ENCODE results near the gene LIME1. TPM values are rescaled to one million over a fixed set of nuclear protein-coding genes. Genes with fewer than 3 reads are reported as not detected.

LIME1 gene
- total and polyA plus RNA-seq, 4 donors: 21.2 to 69.0 (median 51.6) TPM

GRCh38 chr20:63708301-63709148 lies 27.9 kb upstream of the LIME1 start:
- no peak for TF ChIP-seq ZBTB33 (IDR thresholded peaks at IDR 0.05)
- no peak for TF ChIP-seq GABPA (IDR thresholded peaks at IDR 0.05 in 1 of 2, conservative IDR thresholded peaks at IDR 0.05 in 1 of 2)
- no peak for TF ChIP-seq TAF1 (conservative IDR thresholded peaks at IDR 0.05)
- no peak for TF ChIP-seq REST (IDR thresholded peaks at IDR 0.05)
- TF ChIP-seq EGR1 (IDR thresholded peaks at IDR 0.05; ENCODE audit: low read depth in 2 of 2): no peak
- WGBS: 21% methylated on average over 67 of the region's 67 CpGs
- no peak for DNase-seq (ENCODE audit: low spot score)
- Histone ChIP-seq H3K27me3 (ENCODE audit: control insufficient read depth in 4 of 4, insufficient read depth in 4 of 4, low read length in 3 of 4) (no peaks in the 10 kb centered on the region), H3K27ac (ENCODE audit: low read depth in 1 of 2, low read length in 2 of 2) (peak overlapping the region in 1 of 2 donors; percentile 25), H3K9me3 (ENCODE audit: control insufficient read depth in 4 of 4, low read length in 3 of 4) (no peaks in the 10 kb centered on the region), H3K4me1 (ENCODE audit: control insufficient read depth in 4 of 4, insufficient read depth in 4 of 4, low read length in 3 of 4) (peaks cover 5 to 27% (median 25%) of the 10 kb centered on the region in 4 donors), H3K4me3 (ENCODE audit: low read depth in 1 of 3, low read length in 3 of 3) (peak overlapping the region; percentile 76 to 96 (median 92)), H3K36me3 (ENCODE audit: control insufficient read depth in 4 of 4, insufficient read depth in 3 of 4, low read depth in 1 of 4, low read length in 3 of 4) (peaks cover 7 to 35% (median 14%) of the 10 kb centered on the region in 4 donors), H3K9ac (ENCODE audit: low read depth in 1 of 2, low read length in 2 of 2) (no peak overlapping the region)

DNA sequence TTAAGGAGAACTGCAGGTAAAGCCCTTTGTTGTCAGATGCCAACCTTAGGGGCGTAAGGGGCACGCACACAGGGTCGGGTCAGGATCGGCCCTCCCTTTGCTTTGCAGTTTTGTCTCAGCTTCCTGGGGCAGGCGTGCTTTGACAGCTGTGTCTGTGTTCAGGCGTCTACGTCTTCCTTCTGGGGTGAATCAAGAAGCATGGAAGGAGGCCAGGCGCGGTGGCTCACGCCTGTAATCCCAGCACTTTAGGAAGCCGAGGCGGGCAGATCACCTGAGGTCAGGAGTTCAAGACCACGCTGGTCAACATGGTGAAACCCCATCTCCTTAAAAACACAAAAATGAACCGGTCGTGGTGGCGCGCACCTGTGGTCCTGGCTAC lies 27.3 kb upstream of the LIME1 start:
- H3K27me3 ChIP-seq (ENCODE audit: control insufficient read depth in 4 of 4, insufficient read depth in 4 of 4, low read length in 3 of 4): no peaks in the 10 kb centered on the region
- H3K9me3 ChIP-seq (ENCODE audit: control insufficient read depth in 4 of 4, low read length in 3 of 4): no peaks in the 10 kb centered on the region
- H3K4me3 ChIP-seq (ENCODE audit: low read depth in 1 of 3, low read length in 3 of 3): peak overlapping the region in 1 of 3 donors; percentile 76
- 93% methylated on average over 17 of the region's 17 CpGs for WGBS
- no peak for TF ChIP-seq RAD21 (IDR thresholded peaks at IDR 0.05)
- no peak for TF ChIP-seq FOXA2 (IDR thresholded peaks at IDR 0.05)
- no peak for TF ChIP-seq NR2F2 (IDR thresholded peaks at IDR 0.05)
- TF ChIP-seq RXRA (IDR thresholded peaks at IDR 0.05): no peak
- no peak for TF ChIP-seq EGR1 (IDR thresholded peaks at IDR 0.05; ENCODE audit: low read depth in 2 of 2)
- no peak for TF ChIP-seq GABPA (IDR thresholded peaks at IDR 0.05 in 1 of 2, conservative IDR thresholded peaks at IDR 0.05 in 1 of 2)
- TF ChIP-seq FOXA1 (IDR thresholded peaks at IDR 0.05): no peak
- no peak for TF ChIP-seq REST (IDR thresholded peaks at IDR 0.05)
- TF ChIP-seq, protein P1, sequence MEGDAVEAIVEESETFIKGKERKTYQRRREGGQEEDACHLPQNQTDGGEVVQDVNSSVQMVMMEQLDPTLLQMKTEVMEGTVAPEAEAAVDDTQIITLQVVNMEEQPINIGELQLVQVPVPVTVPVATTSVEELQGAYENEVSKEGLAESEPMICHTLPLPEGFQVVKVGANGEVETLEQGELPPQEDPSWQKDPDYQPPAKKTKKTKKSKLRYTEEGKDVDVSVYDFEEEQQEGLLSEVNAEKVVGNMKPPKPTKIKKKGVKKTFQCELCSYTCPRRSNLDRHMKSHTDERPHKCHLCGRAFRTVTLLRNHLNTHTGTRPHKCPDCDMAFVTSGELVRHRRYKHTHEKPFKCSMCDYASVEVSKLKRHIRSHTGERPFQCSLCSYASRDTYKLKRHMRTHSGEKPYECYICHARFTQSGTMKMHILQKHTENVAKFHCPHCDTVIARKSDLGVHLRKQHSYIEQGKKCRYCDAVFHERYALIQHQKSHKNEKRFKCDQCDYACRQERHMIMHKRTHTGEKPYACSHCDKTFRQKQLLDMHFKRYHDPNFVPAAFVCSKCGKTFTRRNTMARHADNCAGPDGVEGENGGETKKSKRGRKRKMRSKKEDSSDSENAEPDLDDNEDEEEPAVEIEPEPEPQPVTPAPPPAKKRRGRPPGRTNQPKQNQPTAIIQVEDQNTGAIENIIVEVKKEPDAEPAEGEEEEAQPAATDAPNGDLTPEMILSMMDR (IDR thresholded peaks at IDR 0.05; ENCODE audit: low read depth, low read length, missing input control): no peak
- TF ChIP-seq HNF4A (conservative IDR thresholded peaks at IDR 0.05): no peak
- TF ChIP-seq TAF1 (conservative IDR thresholded peaks at IDR 0.05): no peak
- TF ChIP-seq HNF4G (IDR thresholded peaks at IDR 0.05): no peak
- no peak for TF ChIP-seq JUND (IDR thresholded peaks at IDR 0.05)
- no peak for TF ChIP-seq MAX (IDR thresholded peaks at IDR 0.05)
- TF ChIP-seq ZBTB33 (IDR thresholded peaks at IDR 0.05): no peak
- TF ChIP-seq SP1 (IDR thresholded peaks at IDR 0.05): no peak
- no peak for TF ChIP-seq YY1 (IDR thresholded peaks at IDR 0.05)
- peaks cover 5 to 27% (median 25%) of the 10 kb centered on the region in 4 donors for H3K4me1 ChIP-seq (ENCODE audit: control insufficient read depth in 4 of 4, insufficient read depth in 4 of 4, low read length in 3 of 4)
- DNase-seq (ENCODE audit: low spot score): no peak
- no peak overlapping the region for H3K9ac ChIP-seq (ENCODE audit: low read depth in 1 of 2, low read length in 2 of 2)
- H3K36me3 ChIP-seq (ENCODE audit: control insufficient read depth in 4 of 4, insufficient read depth in 3 of 4, low read depth in 1 of 4, low read length in 3 of 4): peaks cover 7 to 30% (median 14%) of the 10 kb centered on the region in 4 donors
- no peak overlapping the region for H3K27ac ChIP-seq (ENCODE audit: low read depth in 1 of 2, low read length in 2 of 2)

All from liver (tissue), 9 donors.